ENCODE data around the gene AKAP6.

Gene AKAP6

GRCh38 chr14:32531942-32532515 lies 202.9 kb downstream of the AKAP6 start:
- no peak for DNase-seq (ENCODE audit: low read depth in 2 of 2)

GRCh38 chr14:32534145-32534544 lies 205.0 kb downstream of the AKAP6 start:
- no peak for DNase-seq (ENCODE audit: low read depth in 2 of 2)

DNA sequence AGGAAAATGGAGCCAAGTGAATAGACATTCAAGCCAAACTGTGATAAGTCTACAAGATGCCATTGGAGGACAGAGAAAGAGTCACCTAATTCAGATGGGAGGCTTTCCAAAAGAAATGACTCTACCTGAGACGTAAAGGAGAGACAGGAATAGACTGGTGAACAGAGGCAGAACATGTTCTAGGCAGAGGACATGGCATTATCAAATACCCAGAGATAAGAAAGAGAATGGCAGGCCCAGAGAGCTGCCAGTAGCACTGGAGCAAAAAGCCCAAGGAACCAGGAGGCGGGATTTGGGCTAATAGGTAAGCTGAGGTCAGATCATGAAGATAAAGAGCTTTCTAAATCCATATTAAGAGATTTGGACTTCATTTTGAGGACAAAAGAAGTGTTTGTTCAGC lies 207.1 kb downstream of the AKAP6 start:
- no peak for DNase-seq (ENCODE audit: low read depth in 2 of 2)

GRCh38 chr14:32537166-32537565 lies 208.1 kb downstream of the AKAP6 start:
- no peak for DNase-seq (ENCODE audit: low read depth in 2 of 2)

DNA sequence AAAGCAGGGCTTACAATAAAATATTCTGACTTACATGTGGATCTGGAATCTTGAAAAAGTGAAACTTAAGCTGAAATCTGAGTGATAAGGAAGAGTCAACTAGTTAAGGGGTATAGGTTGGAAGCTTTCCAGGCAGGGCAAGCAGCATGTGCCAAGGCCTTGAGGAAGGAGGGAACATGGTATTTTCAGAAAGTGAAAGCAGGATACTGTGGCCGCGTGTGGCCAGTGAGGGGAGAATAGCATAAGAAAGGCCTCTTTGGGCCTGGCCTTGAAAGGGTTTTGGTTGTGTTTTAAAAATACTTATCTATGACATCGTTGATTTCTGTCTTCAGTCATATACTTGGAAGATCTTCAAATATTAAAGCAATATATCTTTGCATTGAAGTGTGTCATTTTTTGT lies 213.4 kb downstream of the AKAP6 start:
- no peak for DNase-seq (ENCODE audit: low read depth in 2 of 2)

DNA sequence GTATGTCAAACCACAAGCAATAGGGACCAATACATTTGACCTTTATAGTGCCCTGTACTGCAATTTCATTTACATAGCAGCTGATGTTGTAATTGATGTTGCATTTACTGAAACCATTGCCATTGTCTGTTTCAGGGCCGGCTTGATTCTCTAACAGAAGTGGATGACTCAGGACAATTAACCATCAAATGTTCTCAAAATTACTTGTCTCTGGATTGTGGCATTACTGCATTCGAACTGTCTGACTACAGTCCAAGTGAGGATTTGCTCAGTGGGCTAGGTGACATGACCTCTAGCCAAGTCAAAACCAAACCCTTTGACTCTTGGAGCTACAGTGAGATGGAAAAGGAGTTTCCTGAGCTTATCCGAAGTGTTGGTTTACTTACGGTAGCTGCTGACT lies 216.0 kb downstream of the AKAP6 start:
- DNase-seq (ENCODE audit: low read depth in 2 of 2) = no peak

DNA sequence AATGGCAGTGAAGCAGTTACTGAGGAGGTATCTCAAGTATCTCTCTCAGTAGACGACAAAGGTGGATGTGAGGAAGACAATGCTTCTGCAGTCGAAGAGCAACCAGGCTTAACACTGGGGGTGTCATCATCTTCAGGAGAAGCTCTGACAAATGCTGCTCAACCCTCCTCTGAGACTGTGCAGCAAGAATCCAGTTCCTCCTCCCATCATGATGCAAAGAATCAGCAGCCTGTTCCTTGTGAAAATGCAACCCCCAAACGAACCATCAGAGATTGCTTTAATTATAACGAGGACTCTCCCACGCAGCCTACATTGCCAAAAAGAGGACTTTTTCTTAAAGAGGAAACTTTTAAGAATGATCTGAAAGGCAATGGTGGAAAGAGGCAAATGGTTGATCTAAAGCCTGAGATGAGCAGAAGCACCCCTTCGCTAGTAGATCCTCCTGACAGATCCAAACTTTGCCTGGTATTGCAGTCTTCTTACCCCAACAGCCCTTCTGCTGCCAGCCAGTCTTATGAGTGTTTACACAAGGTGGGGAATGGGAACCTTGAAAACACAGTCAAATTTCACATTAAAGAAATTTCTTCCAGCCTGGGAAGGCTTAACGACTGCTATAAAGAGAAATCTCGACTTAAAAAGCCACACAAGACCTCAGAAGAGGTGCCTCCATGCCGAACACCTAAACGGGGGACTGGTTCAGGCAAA lies 216.6 kb downstream of the AKAP6 start:
- no peak for DNase-seq (ENCODE audit: low read depth in 2 of 2)

GRCh38 chr14:32546246-32546645 lies 217.1 kb downstream of the AKAP6 start:
- no peak for DNase-seq (ENCODE audit: low read depth in 2 of 2)

GRCh38 chr14:32552766-32553165 lies 223.7 kb downstream of the AKAP6 start:
- no peak for DNase-seq (ENCODE audit: low read depth in 2 of 2)

DNA sequence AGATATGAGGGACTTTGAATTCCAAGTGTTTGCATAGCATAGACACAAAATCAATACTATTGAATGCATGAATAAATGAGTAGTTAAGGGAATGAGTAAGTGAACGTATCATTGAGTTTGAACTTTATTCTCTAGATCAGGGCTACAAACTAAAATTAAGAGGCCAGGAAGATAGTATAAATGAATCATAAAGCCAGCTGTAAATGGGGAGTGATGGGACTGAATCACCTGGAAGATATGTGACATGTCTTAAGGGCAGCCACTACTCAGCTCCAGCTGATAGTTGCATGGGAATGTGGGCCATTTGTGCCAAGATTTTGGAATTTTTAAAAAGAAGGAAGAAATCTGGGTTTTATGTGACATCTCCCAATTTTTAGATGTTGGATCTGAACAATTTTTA lies 229.9 kb downstream of the AKAP6 start:
- DNase-seq (ENCODE audit: low read depth in 2 of 2) = no peak

GRCh38 chr14:32559590-32559989 lies 230.5 kb downstream of the AKAP6 start:
- no peak for DNase-seq (ENCODE audit: low read depth in 2 of 2)

DNA sequence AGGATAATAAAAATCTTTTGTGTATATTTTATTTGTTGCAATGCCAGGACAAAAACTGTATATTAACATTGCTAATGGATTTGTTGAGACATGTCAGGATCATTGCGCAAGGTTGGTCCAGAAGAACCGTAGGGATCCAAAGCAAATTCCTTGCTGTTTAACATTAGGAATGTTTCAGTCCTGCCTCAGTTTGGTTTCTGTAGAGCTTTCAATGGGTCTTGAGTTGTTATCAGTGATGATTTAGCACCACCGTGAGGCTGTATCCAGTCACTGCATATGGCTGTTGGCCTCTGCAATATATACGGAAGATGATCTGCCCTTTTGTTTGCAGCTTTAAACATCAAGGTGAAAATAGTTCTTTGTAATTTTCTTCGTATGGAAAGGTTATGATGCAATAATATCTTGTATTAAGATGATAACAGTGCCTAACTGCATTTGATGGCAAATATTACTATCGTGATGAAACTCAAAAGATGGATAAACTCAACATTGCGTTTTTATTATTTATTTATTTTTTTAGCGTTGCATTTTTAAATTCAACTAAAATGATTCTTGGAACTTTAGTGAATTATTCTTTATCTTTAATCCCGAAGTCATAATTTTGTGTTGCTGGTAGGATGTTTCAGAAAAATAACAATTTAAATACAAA lies 231.2 kb downstream of the AKAP6 start:
- peak in 1 of 2 donors; percentile 8 for DNase-seq (ENCODE audit: low read depth in 2 of 2)

DNA sequence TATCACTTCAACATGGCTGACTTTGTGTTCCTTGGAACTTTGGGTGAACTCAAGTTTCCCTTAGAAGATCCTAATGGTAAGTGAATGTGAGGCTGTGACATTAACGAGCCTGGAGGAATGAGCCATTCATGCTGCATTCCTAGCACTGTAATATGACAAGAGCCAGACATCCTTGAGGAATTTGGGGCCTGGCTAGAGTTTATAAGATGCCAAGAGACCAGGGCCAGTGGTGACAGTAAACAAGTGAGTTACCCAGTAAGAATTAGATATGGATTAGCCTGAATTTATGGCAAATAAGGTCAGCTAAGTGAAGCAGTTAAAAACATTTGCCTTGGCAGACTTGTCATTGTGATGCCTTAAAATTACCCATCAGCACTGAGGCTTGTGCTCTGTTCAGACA lies 232.4 kb downstream of the AKAP6 start:
- no peak for DNase-seq (ENCODE audit: low read depth in 2 of 2)

DNA sequence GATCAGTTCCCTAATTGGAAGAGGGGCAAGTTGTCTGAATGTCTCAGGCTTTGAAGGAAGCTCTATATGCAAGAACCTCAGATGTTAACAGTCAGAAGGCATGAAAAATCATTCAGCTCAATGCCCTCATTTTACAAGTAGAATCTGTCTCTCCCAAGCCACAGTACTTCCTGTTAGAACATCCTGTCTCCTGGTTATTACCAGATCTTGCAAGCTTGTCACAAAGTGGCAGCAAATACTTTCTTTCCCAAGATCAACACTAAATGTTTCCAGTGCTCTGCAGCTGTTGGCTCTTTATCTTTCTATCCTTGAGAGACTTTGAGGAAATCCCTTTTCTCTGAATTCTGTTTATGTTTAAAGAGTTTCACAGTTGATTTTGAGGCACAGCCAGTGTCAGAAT lies 235.5 kb downstream of the AKAP6 start:
- DNase-seq (ENCODE audit: low read depth in 2 of 2) = no peak

GRCh38 chr14:32565256-32565655 lies 236.2 kb downstream of the AKAP6 start:
- DNase-seq (ENCODE audit: low read depth in 2 of 2) = no peak

- no peak for DNase-seq (ENCODE audit: low read depth in 2 of 2)
These were observed 238.7 kb downstream of the AKAP6 start for GRCh38 chr14:32567543-32568384.

DNA sequence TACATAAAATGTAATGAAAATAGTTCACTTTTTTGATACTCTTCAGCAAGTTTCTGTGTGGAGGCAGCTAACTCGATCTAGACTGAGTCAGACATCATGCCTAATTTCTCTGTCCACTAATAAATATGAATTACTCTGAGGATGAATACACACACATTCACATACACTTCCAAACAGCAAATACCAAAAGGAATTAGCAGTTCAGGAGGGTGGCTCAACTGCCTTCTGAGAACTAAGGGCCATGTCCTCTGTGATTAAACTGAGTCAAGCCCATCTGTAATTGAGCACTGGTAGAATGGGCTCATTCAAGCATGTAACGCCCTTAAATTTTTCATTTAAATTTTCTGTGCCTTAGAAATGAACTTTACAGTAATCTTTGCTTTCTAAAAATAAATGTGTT lies 242.5 kb downstream of the AKAP6 start:
- no peak for DNase-seq (ENCODE audit: low read depth in 2 of 2)

DNA sequence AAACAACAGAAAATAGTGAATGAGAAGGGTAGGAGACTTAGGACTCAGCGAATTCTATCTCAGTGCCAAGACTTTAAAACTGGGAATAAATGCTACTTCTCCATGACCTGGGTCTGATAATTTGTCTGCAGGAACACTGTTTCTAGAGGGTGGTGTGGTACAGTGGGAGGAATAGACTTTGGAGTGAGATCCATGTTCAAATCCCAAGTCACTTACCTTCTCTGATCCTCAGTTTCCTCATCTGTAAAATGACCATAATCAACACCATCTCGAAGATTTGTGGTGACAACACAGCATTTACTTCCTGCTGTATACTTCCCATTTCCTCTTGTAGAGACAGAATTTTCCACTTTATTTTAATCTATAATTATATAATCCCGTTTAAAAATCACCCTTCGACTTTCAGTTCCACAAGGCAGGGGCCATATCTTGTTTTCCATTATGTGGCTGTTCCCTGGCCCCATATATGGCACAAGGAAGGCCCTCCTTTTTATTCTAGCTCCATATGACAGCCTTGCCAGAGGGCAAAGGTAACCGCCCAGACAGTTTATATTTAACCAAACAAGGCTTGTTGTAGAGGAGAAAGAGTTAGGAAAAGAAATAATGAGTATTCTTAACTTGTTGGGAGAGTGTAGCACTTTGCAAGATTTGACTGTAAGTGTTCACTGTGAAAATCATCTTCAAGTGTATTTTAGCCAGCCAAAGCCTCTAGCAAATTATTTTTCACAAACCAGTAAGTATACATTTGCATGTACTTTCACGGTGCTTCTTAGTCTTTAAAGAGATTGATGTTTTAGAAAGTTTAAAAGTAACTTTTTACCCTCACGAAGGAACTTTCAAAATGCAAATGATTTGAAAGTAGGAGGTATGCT lies 243.1 kb downstream of the AKAP6 start:
- no peak for DNase-seq (ENCODE audit: low read depth in 2 of 2)

- no peak for DNase-seq (ENCODE audit: low read depth in 2 of 2)
These were observed 243.7 kb downstream of the AKAP6 start for GRCh38 chr14:32572867-32573150.

DNA sequence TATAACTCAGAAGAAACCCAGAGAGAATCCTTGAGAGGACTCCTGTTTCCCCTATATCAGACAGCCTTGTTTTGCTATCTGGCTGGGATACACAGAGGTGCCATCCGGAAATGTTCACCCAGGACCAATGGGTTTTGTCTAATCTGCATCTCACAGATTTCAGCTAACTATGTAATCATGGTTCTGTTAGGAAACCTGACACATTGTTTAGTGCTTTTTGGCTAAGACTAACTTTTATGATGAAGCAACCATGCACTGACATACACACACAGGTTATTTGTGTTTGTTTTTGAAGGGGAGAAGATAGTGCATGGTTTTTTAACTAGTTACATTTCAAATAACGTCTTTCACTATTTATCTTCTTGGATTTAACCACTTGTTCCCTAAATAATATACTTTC lies 245.2 kb downstream of the AKAP6 start:
- DNase-seq (ENCODE audit: low read depth in 2 of 2) = no peak

DNA sequence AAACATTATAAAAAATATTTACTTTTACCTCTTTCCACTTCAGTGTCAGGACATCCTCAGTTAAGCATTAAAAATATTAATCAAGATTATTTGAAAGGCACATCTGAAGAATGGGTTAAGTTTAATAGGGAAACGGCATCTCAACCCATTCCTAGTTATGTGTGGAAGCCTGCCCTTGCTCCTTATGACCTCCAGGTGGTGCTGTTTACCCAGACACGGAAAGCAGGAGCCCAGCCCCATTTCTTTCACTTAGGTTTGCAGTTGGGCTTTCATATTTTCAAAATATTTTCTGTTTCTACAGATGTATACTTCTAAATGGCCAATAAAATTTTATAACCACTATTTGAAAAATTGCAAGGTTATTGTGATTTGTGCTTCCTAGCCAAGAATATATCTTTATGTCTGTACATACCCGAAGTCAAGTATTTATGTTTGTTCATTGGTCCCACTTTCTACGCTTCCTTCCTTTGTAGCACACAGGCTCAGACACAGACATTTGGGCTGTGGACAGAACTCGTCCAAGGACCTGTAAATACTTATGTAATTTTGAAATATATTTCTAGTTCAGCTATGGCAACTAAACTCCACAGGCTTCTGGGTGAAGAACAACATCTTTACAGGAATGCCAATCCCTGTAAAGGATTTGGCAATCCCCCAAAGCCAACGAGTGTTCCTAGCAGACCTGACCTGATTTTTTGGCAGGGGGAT lies 247.1 kb downstream of the AKAP6 start:
- peak in 1 of 2 donors; percentile 6 for DNase-seq (ENCODE audit: low read depth in 2 of 2)
